Activated CD8-positive, alpha-beta memory T cell treated with anti-CD3 and anti-CD28 coated beads for 24 hours (primary cell): ENCODE measurements around the gene MIAT.
"Not testable (repeated sequence)": the region's sequence is repeated elsewhere in the genome, so short reads cannot be mapped to it uniquely, and the experiment has no call there.

ENCODE experiments used
- DNase-seq: peaks from one replicate; pipeline ENCODE4 v3.0.0-alpha.2; 2020

MIAT gene

GRCh38 chr22:26701323-26701722, 43.9 kb downstream of the MIAT start:
- DNase-seq: no peak

- DNase-seq: no peak
Measured at GRCh38 chr22:26702906-26703830, 45.8 kb downstream of the MIAT start.

- not testable (repeated sequence) for DNase-seq
Measured at GRCh38 chr22:26705379-26705778, 48.0 kb downstream of the MIAT start.

- DNase-seq: no peak
Measured at GRCh38 chr22:26707090-26707489, 49.7 kb downstream of the MIAT start.

- no peak for DNase-seq
Measured at GRCh38 chr22:26707581-26707980, 50.2 kb downstream of the MIAT start.

GRCh38 chr22:26708256-26709009, 51.0 kb downstream of the MIAT start:
- DNase-seq: no peak

GRCh38 chr22:26709617-26710390, 52.4 kb downstream of the MIAT start:
- DNase-seq: no peak

GRCh38 chr22:26711205-26711963, 54.0 kb downstream of the MIAT start:
- DNase-seq: no peak

- no peak for DNase-seq
Measured at GRCh38 chr22:26712158-26712557, 54.8 kb downstream of the MIAT start.

GRCh38 chr22:26713823-26714449, 56.5 kb downstream of the MIAT start:
- no peak for DNase-seq

GRCh38 chr22:26714971-26715370, 57.6 kb downstream of the MIAT start:
- DNase-seq: no peak

- no peak for DNase-seq
Measured at GRCh38 chr22:26715392-26715936, 58.1 kb downstream of the MIAT start.

GRCh38 chr22:26718488-26718887, 61.1 kb downstream of the MIAT start:
- no peak for DNase-seq

GRCh38 chr22:26718905-26719304, 61.5 kb downstream of the MIAT start:
- DNase-seq: no peak

GRCh38 chr22:26722159-26722558, 64.8 kb downstream of the MIAT start:
- no peak for DNase-seq

- no peak for DNase-seq
Measured at GRCh38 chr22:26724414-26724813, 67.0 kb downstream of the MIAT start.

- DNase-seq: no peak
Measured at GRCh38 chr22:26725012-26725676, 67.8 kb downstream of the MIAT start.
